C4-2B (cell line): ENCODE results near the gene CELSR3.

Source experiments
- CTCF ChIP-seq: fragments of 450-650 bp; conservative IDR thresholded peaks from 2 replicates; pipeline ENCODE4 v1.5.1; 2017; ENCODE audit warnings: mild to moderate bottlenecking
- ZFX ChIP-seq: fragments of 450-650 bp; IDR thresholded peaks from 2 replicates; pipeline ENCODE4 v1.6.1; 2017

GRCh38 chr3:48612309-48612708 is 50.4 kb downstream of the CELSR3 start:
- TF ChIP-seq CTCF = no peak
- no peak for TF ChIP-seq ZFX
